HCT116 (cell line): Measurements from ENCODE around the gene CHSY1. TPM values are rescaled to one million over a fixed set of nuclear protein-coding genes. Genes with fewer than 3 reads are reported as not detected.

ENCODE experiments used
- ATAC-seq: fragments of 200-7000 bp; cut with Tn5 transposase; 2 replicates; pipeline ENCODE4 v1.9.1; 2020; ENCODE audit warnings: mild to moderate bottlenecking, moderate library complexity
- BruUV-seq: library from RNA; stranded (reverse); fragments of 400-500 nt; replicated peaks from 2 replicates; lab custom pipeline; 2021; lab: Mats Ljungman, UMichigan
- CTCF ChIA-PET: fragments of 300-600 bp; sonication (Branson Sonifier 250); formaldehyde crosslinking; loops from one replicate; lab custom pipeline; 2021; ENCODE audit warnings: antibody characterized with exemption; lab: Charles Lee
- POLR2A ChIA-PET: fragments of 300-600, 350-600 bp; sonication (Branson Sonifier 250); formaldehyde crosslinking; loops from one replicate; lab custom pipeline; 2021; ENCODE audit warnings: antibody characterized with exemption; lab: Charles Lee
- RAD21 ChIA-PET, 2 experiments: fragments of 300-600 bp; sonication (Branson Sonifier 250); formaldehyde crosslinking; loops; one replicate each; lab custom pipeline; 2023; ENCODE audit warnings: low total read pairs in 2 of 2; ENCODE audit not compliant: uncharacterized antibody in 2 of 2, unreplicated experiment in 2 of 2, low non-redundant PET in 1 of 2; lab: Charles Lee
- DNase-seq: peaks from one replicate; pipeline ENCODE4 v3.0.0-alpha.2; 2010; ENCODE audit warnings: low read depth, low spot score
- H2AFZ ChIP-seq: fragments of 200-600 bp; shearing (Covaris generic), sonication (generic); 2 replicates; pipeline ENCODE4 v1.6.1; 2017; ENCODE audit warnings: low read depth, mixed run types, mixed read lengths, antibody characterized with exemption, low read length; ENCODE audit not compliant: poor library complexity, severe bottlenecking
- H3K27ac ChIP-seq: 2 replicates; pipeline ENCODE4 v1.5.1; 2012; ENCODE audit warnings: low read depth, low read length
- H3K27me3 ChIP-seq: fragments of 200-600 bp; sonication (generic); 2 replicates; pipeline ENCODE4 v1.6.1; 2016; ENCODE audit warnings: mixed run types, low read length, mixed read lengths; ENCODE audit not compliant: insufficient read depth
- H3K36me3 ChIP-seq, 2 experiments: fragments of 200-500 bp in 1 of 2; fragments of 200-600 bp in 1 of 2; sonication (Bioruptor generic) in 1 of 2; sonication (generic) in 1 of 2; 2 replicates each; pipeline versions ENCODE4 v1.5.1 to v1.6.1; 2014 to 2016; ENCODE audit warnings: low read length in 2 of 2, inconsistent platforms in 1 of 2, mixed read lengths in 1 of 2, mixed run types in 1 of 2; ENCODE audit not compliant: insufficient read depth in 2 of 2, control insufficient read depth in 1 of 2
- H3K4me1 ChIP-seq, 2 experiments: fragments of 200-600 bp in 1 of 2; sonication (generic) in 1 of 2; 2 replicates each; pipeline versions ENCODE4 v1.5.1 to v1.6.1; 2012 to 2017; ENCODE audit warnings: low read length in 2 of 2, inconsistent platforms in 1 of 2, mild to moderate bottlenecking in 1 of 2, mixed read lengths in 1 of 2, mixed run types in 1 of 2, moderate library complexity in 1 of 2; ENCODE audit not compliant: insufficient read depth in 2 of 2, control insufficient read depth in 1 of 2
- H3K4me2 ChIP-seq: fragments of 200-600 bp; sonication (generic); 2 replicates; pipeline ENCODE4 v1.6.1; 2017; ENCODE audit warnings: mixed run types, low read length, mixed read lengths
- H3K4me3 ChIP-seq, 2 experiments: fragments of 200-600 bp in 1 of 2; sonication (generic) in 1 of 2; replicated peaks in 1 of 2; 2 replicates each; pipeline ENCODE4 v1.5.1; 2011 to 2016; ENCODE audit warnings: low read length in 2 of 2, control low read depth in 1 of 2, low read depth in 1 of 2, mild to moderate bottlenecking in 1 of 2, mixed read lengths in 1 of 2, mixed run types in 1 of 2
- H3K79me2 ChIP-seq: fragments of 200-600 bp; sonication (generic); 2 replicates; pipeline ENCODE4 v1.6.1; 2017; ENCODE audit warnings: mild to moderate bottlenecking, mixed run types, low read length, moderate library complexity, mixed read lengths; ENCODE audit not compliant: insufficient read depth
- H3K9ac ChIP-seq: fragments of 200-600 bp; sonication (generic); 2 replicates; pipeline ENCODE4 v1.6.1; 2016; ENCODE audit warnings: low read length, mixed read lengths
- H3K9me2 ChIP-seq: fragments of 200-600 bp; sonication (generic), shearing (Covaris generic); 2 replicates; pipeline ENCODE4 v1.6.1; 2017; ENCODE audit warnings: mixed run types, mild to moderate bottlenecking, moderate library complexity; ENCODE audit not compliant: insufficient read depth
- H3K9me3 ChIP-seq, 2 experiments: fragments of 200-500 bp in 1 of 2; fragments of 200-600 bp in 1 of 2; sonication (Bioruptor generic) in 1 of 2; sonication (generic) in 1 of 2; 2 replicates each; pipeline ENCODE4 v1.6.1; 2014 to 2017; ENCODE audit warnings: low read length in 2 of 2, mixed read lengths in 2 of 2, inconsistent platforms in 1 of 2, low read depth in 1 of 2, mild to moderate bottlenecking in 1 of 2, mixed run types in 1 of 2, moderate library complexity in 1 of 2; ENCODE audit not compliant: control insufficient read depth in 1 of 2, insufficient read depth in 1 of 2
- H4K20me1 ChIP-seq: fragments of 200-600 bp; sonication (generic), shearing (Covaris generic); 2 replicates; pipeline ENCODE4 v1.6.1; 2017; ENCODE audit warnings: mixed run types, mild to moderate bottlenecking, moderate library complexity; ENCODE audit not compliant: insufficient read depth
- ATF3 ChIP-seq: IDR thresholded peaks from 2 replicates; pipeline ENCODE4 v1.6.1; 2012
- ELF1 ChIP-seq: IDR thresholded peaks from 2 replicates; pipeline ENCODE4 v1.6.1; 2012; ENCODE audit warnings: low read depth, borderline replicate concordance
- EZH2 ChIP-seq: fragments of 200-600 bp; sonication (generic); IDR thresholded peaks from 2 replicates; pipeline ENCODE4 v1.6.1; 2017; ENCODE audit warnings: antibody characterized with exemption, mixed run types
- EZH2phosphoT487 ChIP-seq: fragments of 200-600 bp; IDR thresholded peaks from 2 replicates; pipeline ENCODE4 v1.6.1; 2018; ENCODE audit warnings: antibody characterized with exemption, borderline replicate concordance
- MAX ChIP-seq: IDR thresholded peaks from 2 replicates; pipeline ENCODE4 v1.6.1; 2012
- POLR2A ChIP-seq: IDR thresholded peaks from 2 replicates; pipeline ENCODE4 v1.7.0; 2011; ENCODE audit warnings: borderline replicate concordance; ENCODE audit not compliant: insufficient read depth, insufficient read length; ENCODE audit errors: extremely low read depth
- RAD21 ChIP-seq: IDR thresholded peaks from 2 replicates; pipeline ENCODE4 v1.6.1; 2012; ENCODE audit warnings: low read depth, mild to moderate bottlenecking
- SRF ChIP-seq: IDR thresholded peaks from 2 replicates; pipeline ENCODE4 v1.6.1; 2012; ENCODE audit warnings: low read depth
- ZFX ChIP-seq: fragments of 450-650 bp; IDR thresholded peaks from 2 replicates; pipeline ENCODE4 v1.6.1; 2017
- intact Hi-C: fragments of 100-400 bp; cut with micrococcal nuclease; formaldehyde crosslinking; loops from 2 replicates; pipeline ENCODE4 v1.10.0; 2022
- total RNA-seq: library from RNA; stranded (reverse); gene quantifications from one replicate; pipeline ENCODE4 v1.2.1, GENCODE V29; 2021; ENCODE audit not compliant: unreplicated experiment

Gene CHSY1
- total RNA-seq, 1 experiment from 2014 or later = 25.4 TPM

- no peaks in the 10 kb centered on the region for H3K27me3 ChIP-seq
- no peaks in the 10 kb centered on the region for H4K20me1 ChIP-seq
- no peak overlapping the region for H3K9ac ChIP-seq
- no TSS peak for BruUV-seq
- DNase-seq (no peak), ATAC-seq (no peak)
- intact Hi-C loops = no loop called here
- peaks cover 0 to 2% of the 10 kb centered on the region in 2 experiments; a peak in 3 of 4 replicates for H3K9me3 ChIP-seq
- no peaks in the 10 kb centered on the region for H3K79me2 ChIP-seq
- CTCF ChIA-PET = no interaction called here
- POLR2A ChIA-PET = interaction anchor here (0.6 kb wide), 1 partner anchor 92 kb away, joined by 4 read pairs; the partner anchor contains the start of gene CHSY1
- no peak overlapping the region for H3K27ac ChIP-seq
- no peak overlapping the region for H3K4me2 ChIP-seq
- RAD21 ChIA-PET = no interaction called here
- H3K4me3 ChIP-seq = no peak overlapping the region
- H3K9me2 ChIP-seq = no peaks in the 10 kb centered on the region
- no peak for TF ChIP-seq ZFX
- no peak for TF ChIP-seq RAD21
- TF ChIP-seq ELF1 = no peak
- no peak for TF ChIP-seq ATF3
- TF ChIP-seq SRF = no peak
- H2AFZ ChIP-seq = no peak overlapping the region
- no peaks in the 10 kb centered on the region for H3K36me3 ChIP-seq
- H3K4me1 ChIP-seq = no peaks in the 10 kb centered on the region
Observed at GRCh38 chr15:101159096-101159935, 92.5 kb downstream of the CHSY1 start.

GRCh38 chr15:101158166-101159095 is 93.4 kb downstream of the CHSY1 start:
- Histone ChIP-seq H4K20me1 (no peaks in the 10 kb centered on the region), H3K27ac (no peak overlapping the region), H3K4me1 (no peaks in the 10 kb centered on the region), H3K9me3 (no peaks in the 10 kb centered on the region), H3K4me2 (no peak overlapping the region), H2AFZ (no peak overlapping the region), H3K9me2 (no peaks in the 10 kb centered on the region), H3K4me3 (no peak overlapping the region), H3K79me2 (no peaks in the 10 kb centered on the region), H3K9ac (no peak overlapping the region), H3K36me3 (no peaks in the 10 kb centered on the region), H3K27me3 (no peaks in the 10 kb centered on the region)
- ChIA-PET POLR2A (no interaction called here), CTCF (no interaction called here), RAD21 (no interaction called here)
- intact Hi-C loops = no loop called here
- no peak for TF ChIP-seq MAX
- no peak for TF ChIP-seq EZH2phosphoT487
- no peak for TF ChIP-seq EZH2
- no peak for TF ChIP-seq SRF
- no peak for TF ChIP-seq POLR2A
- DNase-seq = no peak
- BruUV-seq = no TSS peak
- ATAC-seq = no peak
